Activated CD4-positive, alpha-beta T cell treated with anti-CD3 and anti-CD28 coated beads, Interleukin-2, Interleukin-6, amounts not matched to agents 100 ng/mL and 50 ng/mL, durations not matched to agents 16 hours and 8 hours (primary cell): ENCODE measurements around the gene PRKAA2.
"Not testable (repeated sequence)": the region's sequence is repeated elsewhere in the genome, so short reads cannot be mapped to it uniquely, and the experiment has no call there.

Experiments used
- DNase-seq: peaks from one replicate; pipeline ENCODE4 v3.0.0-alpha.2; 2020

The PRKAA2 gene

DNA sequence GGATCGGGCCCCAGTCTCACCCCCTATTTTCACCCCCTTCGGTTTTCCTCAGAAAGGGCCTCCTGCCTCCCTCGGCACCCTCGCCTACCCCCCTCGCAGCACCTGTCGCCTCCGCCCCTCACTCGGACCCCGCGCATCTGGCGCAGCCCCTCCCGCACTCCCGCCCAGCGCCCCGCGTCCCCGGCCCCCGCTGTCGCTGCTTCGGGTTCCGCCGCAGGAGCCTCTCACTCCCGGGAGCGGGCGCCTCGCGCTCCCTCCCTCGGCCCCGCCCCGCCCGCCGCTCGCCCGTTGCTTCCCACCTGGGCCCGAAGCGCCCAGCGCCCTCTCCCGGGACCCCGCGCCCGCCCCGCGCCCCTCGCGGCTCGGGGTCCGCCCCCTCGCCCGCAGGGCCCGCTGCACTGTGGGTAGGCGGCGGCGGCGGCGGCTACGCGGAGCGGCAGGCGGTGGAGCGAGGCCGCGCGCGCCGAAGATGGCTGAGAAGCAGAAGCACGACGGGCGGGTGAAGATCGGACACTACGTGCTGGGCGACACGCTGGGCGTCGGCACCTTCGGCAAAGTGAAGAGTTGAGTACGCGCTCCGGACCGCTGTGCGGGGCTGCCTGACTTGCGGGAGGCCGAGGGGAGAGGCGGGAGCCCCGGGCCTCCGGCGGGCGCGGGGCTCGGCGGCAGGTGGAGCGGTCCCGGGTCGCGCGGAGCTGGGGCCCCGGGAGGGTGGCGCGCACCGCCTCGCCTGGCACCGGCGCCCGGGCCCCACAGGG is at the start of gene PRKAA2:
Gene PRKAA2, plus strand, starts transcription at position 396 of the 758 bp plus-strand sequence. Its CDS starts 74 bp downstream, at position 470.
- peak; percentile 1 for DNase-seq

DNA sequence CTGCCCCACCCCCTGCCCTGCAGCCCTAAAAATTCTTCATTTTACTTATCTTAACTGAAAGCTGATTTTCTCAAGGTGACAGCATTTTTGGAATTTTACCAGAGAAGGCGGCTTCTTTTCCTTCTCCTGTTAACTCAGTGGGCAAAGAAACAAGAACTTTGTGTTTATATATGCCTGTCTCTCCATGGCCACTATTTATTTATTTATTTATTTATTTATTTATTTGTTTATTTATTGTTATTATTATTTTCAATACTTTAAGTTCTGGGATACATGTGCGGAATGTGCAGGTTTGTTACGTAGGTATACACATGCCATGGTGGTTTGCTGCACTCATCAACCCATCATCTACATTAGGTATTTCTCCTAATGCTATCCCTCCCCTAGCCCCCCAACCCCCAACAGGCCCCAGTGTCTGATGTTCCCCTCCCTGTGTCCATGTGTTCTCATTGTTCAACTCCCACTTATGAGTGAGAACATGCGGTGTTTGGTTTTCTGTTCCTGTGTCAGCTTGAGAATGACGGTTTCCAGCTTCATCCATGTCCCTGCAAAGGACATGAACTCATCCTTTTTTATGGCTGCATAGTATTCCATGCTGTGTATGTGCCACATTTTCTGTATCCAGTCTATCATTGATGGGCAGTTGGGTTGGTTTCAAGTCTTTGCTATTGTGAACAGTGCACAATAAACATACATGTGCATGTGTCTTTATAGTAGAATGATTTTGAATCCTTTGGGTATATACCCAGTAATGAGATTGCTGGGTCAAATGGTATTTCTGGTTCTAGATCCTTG is 49.5 kb upstream of the PRKAA2 start:
- DNase-seq = not testable (repeated sequence)

DNA sequence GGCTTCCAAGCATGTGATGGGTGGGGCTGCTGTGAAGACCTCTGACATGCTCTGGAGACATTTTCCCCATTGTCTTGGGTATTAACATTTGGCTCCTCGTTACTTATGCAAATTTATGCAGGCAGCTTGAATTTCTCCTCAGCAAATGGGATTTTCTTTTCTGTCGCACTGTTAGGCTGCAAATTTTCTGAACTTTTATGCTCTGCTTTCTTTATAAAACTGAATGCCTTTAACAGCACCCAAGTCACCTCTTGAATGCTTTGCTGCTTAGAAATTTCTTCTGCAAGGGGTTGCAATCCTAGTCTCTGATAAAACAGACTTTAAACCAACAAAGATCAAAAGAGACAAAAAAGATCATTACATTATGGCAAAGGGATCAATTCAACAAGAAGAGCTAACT is 35.0 kb upstream of the PRKAA2 start:
- DNase-seq = not testable (repeated sequence)

DNA sequence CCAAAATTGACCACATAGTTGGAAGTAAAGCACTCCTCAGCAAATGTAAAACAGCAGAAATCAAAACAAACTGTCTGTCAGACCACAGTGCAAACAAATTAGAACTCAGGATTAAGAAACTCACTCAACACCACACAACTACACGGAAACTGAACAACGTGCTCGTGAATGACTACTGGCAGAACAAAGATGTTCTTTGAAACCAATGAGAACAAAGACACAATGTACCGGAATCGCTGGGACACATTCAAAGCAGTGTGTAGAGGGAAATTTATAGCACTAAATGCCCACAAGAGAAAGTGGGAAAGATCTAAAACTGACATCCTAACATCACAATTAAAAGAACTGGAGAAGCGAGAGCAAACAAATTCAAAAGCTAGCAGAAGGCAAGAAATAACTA is 34.3 kb upstream of the PRKAA2 start:
- DNase-seq = not testable (repeated sequence)

DNA sequence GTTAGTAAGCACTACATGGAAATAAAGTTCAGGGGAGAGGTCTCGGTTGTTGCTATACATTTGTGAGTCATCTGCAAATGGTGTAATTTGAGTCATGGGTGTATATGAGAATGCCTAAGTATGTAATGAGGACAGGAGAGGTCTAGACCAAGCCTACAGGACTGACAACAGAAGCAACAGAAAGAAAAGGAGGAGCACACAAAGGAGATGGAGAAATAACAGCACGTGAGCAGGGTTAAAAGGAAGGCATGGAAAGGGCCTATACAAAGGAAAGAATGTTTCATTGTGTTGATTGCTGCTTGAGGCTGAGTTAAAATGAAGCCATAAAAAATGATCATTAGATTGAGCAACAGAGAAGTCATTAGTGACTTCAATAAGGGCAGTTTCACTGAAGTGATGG is 28.0 kb upstream of the PRKAA2 start:
- no peak for DNase-seq

DNA sequence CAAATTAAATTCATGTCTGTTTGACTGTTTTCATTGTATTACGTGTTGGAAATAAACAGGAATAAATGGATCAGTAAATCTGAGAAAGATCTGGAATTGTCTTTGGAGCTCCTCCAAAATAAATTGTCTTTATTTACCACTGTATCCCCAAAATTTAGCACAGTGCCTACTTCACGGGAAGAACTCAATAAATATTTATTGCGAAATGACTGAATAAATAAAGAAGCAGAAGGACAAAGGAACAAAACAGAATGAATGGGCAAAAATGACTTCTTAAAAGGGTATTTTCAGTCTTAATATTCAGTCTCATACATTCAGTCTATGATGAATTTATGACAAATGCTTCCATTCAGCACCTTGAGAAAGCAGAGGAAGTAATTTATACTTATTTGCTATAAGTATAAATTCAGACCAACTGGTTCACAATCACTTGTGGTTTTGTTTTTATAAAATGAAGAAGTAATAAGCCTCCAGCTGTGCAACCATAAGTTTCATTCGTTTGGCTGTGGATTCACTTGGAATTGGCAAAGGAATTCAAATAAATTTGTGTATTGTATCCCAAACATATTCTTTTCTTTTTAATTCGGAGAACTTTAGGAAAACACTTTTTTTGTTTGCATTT is 19.2 kb upstream of the PRKAA2 start:
- DNase-seq = no peak

DNA sequence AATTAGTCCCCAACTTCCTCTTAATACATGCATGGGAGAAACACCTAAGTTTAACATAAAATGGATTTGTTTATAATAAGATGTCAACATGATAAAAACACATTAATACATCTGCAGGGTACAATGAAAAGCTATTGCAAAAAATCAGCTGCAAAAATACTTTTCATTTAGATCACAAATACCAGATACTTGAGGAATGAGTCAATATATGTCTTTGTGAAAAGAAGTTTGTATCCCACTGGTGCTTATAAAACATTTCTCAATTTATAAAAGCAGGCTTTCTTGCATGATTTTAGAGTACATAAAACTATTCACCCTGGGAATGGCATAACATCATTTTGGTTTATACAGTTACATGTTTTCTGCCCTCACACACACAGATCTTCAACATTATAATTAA is 18.6 kb upstream of the PRKAA2 start:
- DNase-seq = no peak

DNA sequence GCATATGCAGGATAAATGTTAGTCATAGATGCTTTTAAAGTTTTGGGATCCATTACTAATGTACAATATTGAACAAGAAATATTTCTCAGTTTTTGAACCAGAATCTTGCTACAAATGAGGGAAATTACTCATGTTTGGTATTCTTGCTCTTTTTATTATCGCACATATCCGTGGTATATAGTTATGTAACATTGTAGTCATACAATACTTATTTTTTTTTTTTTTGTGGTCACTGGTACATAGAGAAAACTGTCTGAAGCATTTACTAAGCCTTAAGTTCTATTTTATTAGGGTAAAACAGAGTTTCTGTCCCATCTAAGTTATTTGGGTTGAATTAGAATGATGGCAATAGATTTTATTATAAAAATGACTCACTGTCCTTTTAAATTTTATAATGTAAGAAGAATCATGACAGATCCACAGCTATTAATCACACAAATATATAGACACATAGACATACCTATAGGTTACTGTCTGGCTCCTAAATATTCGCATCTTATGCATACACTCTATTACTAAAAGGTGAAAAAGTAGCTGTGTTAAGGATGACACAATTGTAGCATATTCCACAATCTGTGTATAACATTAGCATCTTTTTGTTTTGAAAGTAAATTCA is 18.0 kb upstream of the PRKAA2 start:
- no peak for DNase-seq

DNA sequence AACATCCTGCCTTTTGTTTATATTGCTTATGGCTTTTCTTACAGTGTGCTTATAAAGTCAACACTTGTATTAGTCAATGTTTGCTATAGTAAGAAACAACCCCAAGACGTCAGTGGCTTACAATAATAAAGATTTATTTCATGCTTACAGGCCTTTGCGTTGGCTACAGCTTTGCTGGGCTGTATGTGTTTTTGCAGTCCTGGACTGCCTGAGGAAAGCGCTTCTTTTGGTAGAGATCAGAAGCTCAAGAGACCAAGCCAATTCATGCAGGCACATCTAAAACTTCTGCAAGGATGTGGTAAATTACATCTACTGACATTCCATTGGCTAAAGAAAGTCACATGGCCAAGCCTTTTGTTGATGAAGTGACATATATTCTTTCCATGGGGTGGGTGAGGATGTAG is 17.5 kb upstream of the PRKAA2 start:
- no peak for DNase-seq

DNA sequence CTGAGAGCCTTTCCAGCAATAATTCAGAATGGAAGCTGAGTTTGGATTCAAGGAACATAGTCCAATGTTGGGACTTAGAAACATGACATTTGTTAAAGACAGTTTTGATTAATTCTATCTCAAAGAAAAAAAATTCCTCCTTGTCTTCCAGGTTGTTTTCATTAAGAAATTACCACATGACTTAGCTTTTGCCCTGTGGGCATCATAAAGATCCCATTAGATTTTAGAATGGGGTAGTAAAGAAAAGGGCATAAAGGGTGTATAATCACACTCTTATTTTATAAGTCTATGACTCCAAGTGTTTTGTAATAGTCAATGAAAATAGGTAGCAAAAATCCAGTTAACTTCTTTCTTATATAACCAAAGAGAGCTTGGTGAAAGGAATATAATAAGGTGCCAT is 14.3 kb upstream of the PRKAA2 start:
- DNase-seq = no peak

DNA sequence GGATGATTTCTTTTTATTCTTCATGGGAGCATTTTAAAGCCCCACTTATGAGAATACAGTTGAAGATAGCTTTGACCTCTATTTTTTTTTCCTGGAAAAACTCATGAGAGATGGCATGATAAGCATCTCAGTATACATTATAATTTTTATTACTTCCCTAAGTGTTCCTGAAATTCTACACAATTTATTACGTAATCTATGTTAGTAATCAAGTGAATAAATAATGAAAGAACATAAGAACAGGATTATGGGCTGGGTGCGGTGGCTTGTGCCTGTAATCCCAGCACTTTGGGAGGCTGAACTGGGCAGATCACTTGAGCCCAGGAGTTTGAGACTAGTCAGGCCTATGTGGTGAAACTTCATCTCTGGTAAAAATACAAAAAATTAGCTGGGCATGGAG is 13.2 kb upstream of the PRKAA2 start:
- no peak for DNase-seq

DNA sequence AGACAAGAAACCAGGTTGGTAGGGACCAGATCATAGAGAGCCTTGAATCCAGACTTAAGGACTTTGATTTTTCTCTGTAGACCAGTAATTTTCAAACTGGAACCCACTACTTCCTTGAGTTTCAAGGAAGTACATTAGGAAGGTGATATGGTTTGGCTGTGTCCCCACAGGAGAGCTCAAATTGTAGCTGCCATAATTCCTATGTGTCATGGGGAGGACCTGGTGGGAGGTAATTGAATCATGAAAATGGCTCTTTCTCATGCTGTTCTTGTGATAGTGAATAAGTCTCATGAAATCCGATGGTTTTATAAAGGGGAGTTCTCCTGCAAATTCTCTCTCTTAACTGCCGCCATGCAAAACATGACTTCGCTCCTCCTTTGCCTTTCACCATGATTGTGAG is 10.1 kb upstream of the PRKAA2 start:
- DNase-seq = no peak

DNA sequence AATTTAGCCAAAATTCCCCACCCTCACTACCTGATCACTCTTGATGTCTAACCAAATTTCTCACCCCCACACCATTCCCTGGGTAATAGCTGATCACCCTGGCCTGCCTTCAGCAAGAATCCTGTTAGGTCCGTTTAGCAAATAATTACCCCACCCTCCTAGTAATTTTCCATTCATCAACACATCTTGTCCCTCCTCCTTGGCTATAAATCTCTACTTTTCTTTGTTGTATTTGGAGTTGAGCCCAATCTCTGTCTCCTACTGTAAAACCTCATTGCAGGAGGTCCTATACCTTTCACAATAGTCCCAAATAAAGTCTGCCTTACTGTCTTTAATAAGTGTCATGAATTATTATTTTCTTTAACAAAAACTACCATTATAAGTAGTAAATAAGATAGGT is 6.9 kb upstream of the PRKAA2 start:
- DNase-seq = no peak

DNA sequence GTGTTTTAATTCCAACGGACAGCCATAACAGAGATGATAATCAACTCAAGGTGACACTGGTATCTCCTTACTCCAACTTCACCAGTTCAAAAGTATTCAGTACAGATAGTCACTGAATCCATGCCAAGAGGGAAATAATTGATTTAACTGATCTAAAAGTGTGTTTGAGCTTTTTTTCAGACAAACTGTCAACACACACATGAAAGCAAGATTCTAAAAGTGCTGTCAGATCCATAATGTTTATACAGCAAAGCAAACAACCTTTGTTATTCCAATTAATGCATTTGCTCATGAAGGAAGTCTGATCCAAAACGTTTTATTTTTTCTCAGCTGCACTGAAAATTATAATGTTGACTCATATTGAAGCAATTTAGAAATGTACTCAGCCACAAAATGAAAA is 5.9 kb upstream of the PRKAA2 start:
- no peak for DNase-seq

DNA sequence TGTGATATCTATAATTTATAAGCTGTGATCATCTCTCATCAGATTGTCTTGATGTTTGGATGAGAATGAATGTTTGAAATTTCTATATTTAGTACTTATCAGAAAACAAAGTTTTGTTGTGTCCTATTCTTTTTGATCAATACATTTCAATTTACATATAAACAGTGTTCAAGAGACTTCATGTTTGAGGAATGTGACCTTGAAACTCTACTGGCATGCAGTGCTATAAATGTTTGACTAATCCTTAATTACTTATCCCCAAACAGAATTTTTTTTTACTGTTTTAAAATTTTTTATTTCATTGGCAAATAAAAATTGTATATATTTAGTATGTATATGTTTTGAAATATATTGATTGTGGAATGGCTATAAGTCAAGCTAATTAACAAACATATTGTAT is 1.5 kb upstream of the PRKAA2 start:
- DNase-seq = no peak

DNA sequence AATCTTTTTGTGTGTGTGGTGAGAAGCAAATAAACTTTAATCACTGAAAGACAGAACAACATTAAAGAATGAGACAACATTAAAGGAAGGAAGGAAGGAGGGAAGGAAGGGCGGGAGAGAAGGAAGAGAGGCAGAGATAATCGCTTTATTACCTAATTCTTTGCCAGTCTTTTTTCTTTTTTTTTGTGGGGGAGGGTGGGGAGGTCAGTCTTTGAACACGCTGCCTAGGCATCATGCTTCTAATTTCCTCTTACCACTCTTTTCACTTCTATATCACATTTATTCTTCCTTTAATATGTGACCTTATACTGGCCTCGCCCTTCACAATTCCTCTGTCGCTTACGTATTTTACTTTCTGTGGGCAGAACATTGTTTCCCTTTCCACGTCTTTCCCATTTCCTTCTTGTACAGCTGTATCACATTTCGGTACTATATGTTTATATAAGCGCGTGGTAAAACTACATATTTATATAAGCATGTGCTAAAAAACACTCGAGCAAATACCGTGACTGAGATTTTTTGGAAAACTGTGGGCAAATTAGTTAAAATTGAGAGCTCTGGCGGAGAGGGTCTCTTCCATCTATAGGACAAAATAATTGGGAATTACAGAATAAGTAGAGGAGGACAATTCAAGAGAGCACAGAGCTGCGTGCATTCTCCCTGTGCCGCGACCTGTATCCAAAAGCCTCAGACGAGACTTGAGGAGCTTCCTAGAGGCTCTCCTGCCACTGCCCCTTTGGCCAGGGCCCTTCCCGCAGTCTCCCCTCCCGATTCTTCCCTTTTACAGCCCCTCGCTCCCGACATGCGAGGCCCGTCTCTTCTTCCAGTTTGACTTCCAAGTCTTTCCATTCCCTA is 823 bp upstream of the PRKAA2 start:
- no peak for DNase-seq

DNA sequence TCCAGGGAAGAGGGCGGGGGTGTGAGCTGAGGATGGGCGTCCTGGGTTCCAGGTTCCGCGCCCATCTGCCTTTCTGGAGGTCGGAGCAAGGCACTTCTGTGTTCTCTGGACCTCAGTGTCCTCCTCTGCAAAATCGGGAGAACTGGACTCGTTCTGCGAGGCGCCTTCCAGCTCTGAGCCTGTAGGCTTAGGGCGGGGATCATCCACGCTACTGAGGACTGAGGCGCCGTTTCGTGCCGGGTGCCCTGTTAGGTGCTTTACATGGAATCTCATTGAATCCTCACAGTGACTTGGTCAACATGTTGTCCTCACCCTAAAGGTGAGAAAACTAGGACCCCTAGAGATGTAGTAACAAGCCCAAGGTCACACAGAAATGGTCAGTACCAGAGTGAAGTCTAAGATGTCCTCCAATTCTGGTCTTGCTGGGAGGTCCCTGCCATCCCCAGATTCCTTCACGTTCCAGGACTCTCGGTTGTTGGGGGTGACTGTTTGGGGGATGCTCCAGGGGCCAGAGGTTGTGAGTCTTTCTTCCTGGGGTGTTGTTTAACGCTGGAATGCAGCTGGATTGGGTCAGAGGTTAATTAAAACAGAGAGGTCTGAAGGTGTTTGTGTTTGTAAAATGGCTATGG is 677 bp downstream of the PRKAA2 start:
- DNase-seq = no peak

DNA sequence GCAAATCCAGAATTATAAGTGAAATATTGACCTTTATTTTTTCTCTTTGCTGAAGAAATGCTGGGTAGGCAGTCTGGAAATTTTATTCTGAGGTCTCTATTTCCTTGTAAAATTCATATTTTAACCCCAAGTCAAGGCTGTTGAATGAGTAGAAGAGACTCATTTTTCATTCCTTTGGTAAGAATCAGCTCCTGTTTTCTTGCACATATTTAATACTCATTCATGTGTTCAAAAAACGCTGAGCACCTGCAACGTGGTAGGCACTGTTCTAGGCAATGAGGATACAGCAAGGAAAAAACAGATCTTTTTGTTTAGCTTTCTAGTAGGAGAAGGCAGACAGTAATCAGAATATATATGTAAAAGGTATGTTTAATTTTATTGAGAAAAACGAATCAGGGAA is 1.5 kb downstream of the PRKAA2 start:
- no peak for DNase-seq

DNA sequence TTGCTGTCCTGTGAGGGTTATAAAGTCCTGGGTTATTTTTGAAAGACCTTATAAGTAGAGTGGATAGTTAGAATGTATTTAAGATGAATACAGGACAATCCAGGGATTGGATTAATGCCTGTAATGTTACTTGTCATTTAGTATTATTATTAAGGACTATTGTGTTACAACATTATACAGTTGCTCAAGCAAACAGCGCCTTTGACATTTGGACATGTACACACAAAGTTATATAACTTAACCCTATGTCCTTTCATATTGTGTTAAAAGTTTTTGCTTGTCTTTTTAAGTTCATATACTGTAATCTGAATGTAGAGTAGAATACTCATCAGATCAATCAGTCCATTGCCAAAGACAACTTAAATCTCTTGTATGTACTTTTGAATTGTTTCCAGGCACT is 2.0 kb downstream of the PRKAA2 start:
- no peak for DNase-seq

DNA sequence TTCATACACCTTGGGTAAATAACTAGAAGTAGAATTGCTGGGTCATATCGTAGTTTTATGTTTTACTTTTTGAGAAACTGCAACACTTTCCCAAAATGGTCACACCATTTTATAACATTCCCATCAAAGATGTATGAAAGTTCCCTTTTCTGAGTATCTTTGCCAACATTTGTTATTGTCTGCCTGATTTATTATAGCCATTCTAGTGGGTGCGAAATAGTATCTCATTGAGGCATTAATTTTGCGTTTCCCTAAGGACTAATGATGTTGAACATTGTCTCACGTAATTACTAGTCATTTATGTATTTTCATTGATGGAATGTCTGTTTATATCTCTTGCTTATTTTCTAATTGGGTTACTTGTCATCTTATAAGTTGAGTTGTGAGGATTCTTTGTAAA is 3.4 kb downstream of the PRKAA2 start:
- DNase-seq = no peak

DNA sequence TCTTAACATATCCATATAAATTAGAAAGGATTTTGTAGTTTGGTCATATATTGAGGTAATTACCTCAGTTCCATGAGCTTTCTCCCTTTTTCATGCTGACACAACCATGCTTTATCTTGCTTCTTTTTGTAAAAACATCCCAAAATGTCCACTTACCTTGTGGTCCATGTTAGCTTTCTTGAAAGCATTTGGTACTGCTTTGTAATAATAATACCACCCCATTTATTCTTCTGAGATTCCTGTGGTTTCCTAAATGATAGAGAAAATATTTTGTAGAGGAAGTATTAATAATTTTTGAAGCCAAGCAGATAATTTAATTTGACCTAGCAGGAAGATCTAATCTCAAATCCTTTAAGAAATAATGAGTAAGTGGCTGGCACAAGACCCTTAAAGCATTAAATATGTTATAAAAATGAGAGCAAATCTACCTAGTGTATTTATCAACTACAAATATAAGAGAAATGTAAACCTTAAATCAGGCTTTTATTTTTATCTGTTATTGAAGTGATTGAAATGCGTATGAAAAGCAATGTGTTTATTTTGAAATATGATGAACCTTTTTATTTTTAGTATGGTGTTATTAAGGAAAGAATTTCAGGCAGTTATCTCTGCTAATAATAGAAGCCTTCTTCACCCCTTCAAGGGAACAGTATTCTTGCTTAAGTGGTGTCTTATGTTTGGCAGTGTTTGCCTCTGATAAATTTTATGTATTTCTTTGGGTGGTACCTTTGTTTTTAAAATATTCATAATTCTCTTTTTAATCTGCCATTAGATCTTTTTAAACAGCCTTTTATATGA is 9.2 kb downstream of the PRKAA2 start:
- DNase-seq = no peak
